Measurements from ENCODE around the gene ATXN2. TPM values are rescaled to one million over a fixed set of nuclear protein-coding genes. Genes with fewer than 3 reads are reported as not detected.

Gene ATXN2
- total RNA-seq (2022) (78.5 and 79.2 TPM in 2 replicates), Bru-seq, nascent RNA (percentile 87 among the genes with signal in this experiment), BruChase-seq, experiment 1, labeled RNA remaining after a 2-hour chase (percentile 87 among the genes with signal in this experiment), BruChase-seq, experiment 2, labeled RNA remaining after a 6-hour chase (percentile 83 among the genes with signal in this experiment)
- long read RNA-seq, full-length matches to known transcripts = 3 of 35 reads
- long read RNA-seq, partial matches to known transcripts = 11 of 35 reads
- long read RNA-seq, other reads (novel, unspliced or antisense) = 21 of 35 reads

GRCh38 chr12:111598637-111599452 lies at the start of gene ATXN2:
TSS of gene ATXN2 (minus strand) at chr12:111599315. CDS start at chr12:111599034, 281 bp downstream.
- Mint-ChIP-seq H3K9me3 (ENCODE audit: unreplicated experiment) (no peaks in the 10 kb centered on the region), H3K36me3 (ENCODE audit: insufficient read depth, unreplicated experiment) (peaks cover 26% of the 10 kb centered on the region), H3K27me3 (ENCODE audit: insufficient read depth, unreplicated experiment) (no peaks in the 10 kb centered on the region), H3K4me1 (ENCODE audit: low read depth, unreplicated experiment) (peaks cover 4% of the 10 kb centered on the region), H3K4me3 (ENCODE audit: unreplicated experiment) (peak within 1 kb of the TSS; percentile 89), H3K27ac (ENCODE audit: unreplicated experiment) (peak within 1 kb of the TSS; percentile 86)
- no peak for TF ChIP-seq CTCF (IDR thresholded peaks at IDR 0.05; ENCODE audit: insufficient read depth in 1 of 2, low read depth in 1 of 2, low read length in 1 of 2, severe bottlenecking in 1 of 2, unreplicated experiment in 1 of 2)
- H3K36me3 ChIP-seq (ENCODE audit: control insufficient read depth, insufficient read depth, low read length) = no peaks in the 10 kb centered on the region
- no peaks in the 10 kb centered on the region for H3K9me3 ChIP-seq
- H3K4me1 ChIP-seq = peaks cover 22% of the 10 kb centered on the region
- POLR2A ChIA-PET = no interaction called here
- DNase-seq = peak in 1 of 2 experiments; percentile 36
- H3K27me3 ChIP-seq (replicated peaks; ENCODE audit: control insufficient read depth, insufficient read depth, low read length) = no peaks in the 10 kb centered on the region
- BruUV-seq (replicated peaks) = no TSS peak
- intact Hi-C loops (cut with micrococcal nuclease; ENCODE audit: unreplicated experiment) = loop anchor here (5.0 to 10.0 kb wide), 2 partner anchors 56 to 73 kb away; no protein-coding TSS in a partner anchor
- CTCF ChIA-PET = no interaction called here
- H3K4me3 ChIP-seq (ENCODE audit: low read depth, low read length) = peak within 1 kb of the TSS; percentile 96

GRCh38 chr12:111645433-111645832 lies 46.3 kb upstream of the ATXN2 start:
- CTCF ChIA-PET = no interaction called here
- H3K36me3 Mint-ChIP-seq (ENCODE audit: insufficient read depth, unreplicated experiment) = peaks cover 71% of the 10 kb centered on the region

More at GRCh38 chr12:111645433-111645832, 46.3 kb upstream of the ATXN2 start:
- POLR2A ChIA-PET = no interaction called here
- Mint-ChIP-seq H3K27me3 (ENCODE audit: insufficient read depth, unreplicated experiment) (no peaks in the 10 kb centered on the region), H3K9me3 (ENCODE audit: unreplicated experiment) (no peaks in the 10 kb centered on the region), H3K4me1 (ENCODE audit: low read depth, unreplicated experiment) (no peaks in the 10 kb centered on the region), H3K27ac (ENCODE audit: unreplicated experiment) (no peak overlapping the region), H3K4me3 (ENCODE audit: unreplicated experiment) (no peak overlapping the region)
- peak in 1 of 2 experiments; percentile 11 for DNase-seq
- no peaks in the 10 kb centered on the region for H3K27me3 ChIP-seq (replicated peaks; ENCODE audit: control insufficient read depth, insufficient read depth, low read length)
- no peaks in the 10 kb centered on the region for H3K9me3 ChIP-seq
- H3K4me3 ChIP-seq (ENCODE audit: low read depth, low read length) = no peak overlapping the region
- BruUV-seq (replicated peaks) = no TSS peak
- TF ChIP-seq CTCF (IDR thresholded peaks at IDR 0.05; ENCODE audit: insufficient read depth in 1 of 2, low read depth in 1 of 2, low read length in 1 of 2, severe bottlenecking in 1 of 2, unreplicated experiment in 1 of 2) = no peak
- H3K36me3 ChIP-seq (ENCODE audit: control insufficient read depth, insufficient read depth, low read length) = peaks cover 5% of the 10 kb centered on the region
- intact Hi-C loops (cut with micrococcal nuclease; ENCODE audit: unreplicated experiment) = no loop called here
- peaks cover 10% of the 10 kb centered on the region; the same call in 1 of the 2 replicates for H3K4me1 ChIP-seq
